Trophoblast cell (in vitro differentiated cells and primary cell): ENCODE data around the gene MEIG1.
"Not testable (repeated sequence)": the region's sequence is repeated elsewhere in the genome, so short reads cannot be mapped to it uniquely, and the experiment has no call there.

ENCODE experiments used
- DNase-seq, 2 donors: peaks; one replicate each; pipeline ENCODE4 v3.0.0-alpha.2; 2016
- H2AFZ ChIP-seq: 2 replicates; pipeline ENCODE4 v1.6.1; 2013; ENCODE audit warnings: low read length, moderate library complexity, mild to moderate bottlenecking; ENCODE audit not compliant: insufficient read depth, poor library complexity
- H2AK5ac ChIP-seq: 2 replicates; pipeline ENCODE4 v1.6.1; 2013; ENCODE audit warnings: mild to moderate bottlenecking, low read length
- H2BK120ac ChIP-seq: 2 replicates; pipeline ENCODE4 v1.6.1; 2013; ENCODE audit warnings: low read length, mild to moderate bottlenecking, moderate library complexity; ENCODE audit not compliant: insufficient read depth, poor library complexity
- H2BK12ac ChIP-seq: 2 replicates; pipeline ENCODE4 v1.6.1; 2013; ENCODE audit warnings: mild to moderate bottlenecking, low read length, moderate library complexity
- H2BK5ac ChIP-seq: 2 replicates; pipeline ENCODE4 v1.6.1; 2013; ENCODE audit warnings: low read length, low read depth, moderate library complexity, mild to moderate bottlenecking; ENCODE audit not compliant: poor library complexity
- H3K14ac ChIP-seq: 2 replicates; pipeline ENCODE4 v1.6.1; 2013; ENCODE audit warnings: mild to moderate bottlenecking, low read length
- H3K18ac ChIP-seq: 2 replicates; pipeline ENCODE4 v1.6.1; 2013; ENCODE audit warnings: mild to moderate bottlenecking, low read length
- H3K23ac ChIP-seq: 2 replicates; pipeline ENCODE4 v1.6.1; 2013; ENCODE audit warnings: low read length
- H3K27ac ChIP-seq: 2 replicates; pipeline ENCODE4 v1.5.1; 2013; ENCODE audit warnings: low read depth, mild to moderate bottlenecking, inconsistent platforms, low read length, moderate library complexity
- H3K27me3 ChIP-seq: 2 replicates; pipeline ENCODE4 v1.6.1; 2013; ENCODE audit warnings: inconsistent platforms, mild to moderate bottlenecking, low read length, moderate library complexity; ENCODE audit not compliant: insufficient read depth
- H3K36me3 ChIP-seq, 2 experiments: 1 replicate in 1 of 2; 2 replicates in 1 of 2; pipeline ENCODE4 v1.6.1; 2013; ENCODE audit warnings: low read length in 2 of 2, mild to moderate bottlenecking in 2 of 2, moderate library complexity in 1 of 2; ENCODE audit not compliant: insufficient read depth in 2 of 2, control insufficient read depth in 1 of 2
- H3K4ac ChIP-seq: 2 replicates; pipeline ENCODE4 v1.6.1; 2013; ENCODE audit warnings: low read depth, mild to moderate bottlenecking, low read length, moderate library complexity
- H3K4me1 ChIP-seq, 2 experiments: 1 replicate in 1 of 2; 2 replicates in 1 of 2; pipeline ENCODE4 v1.6.1; 2013; ENCODE audit warnings: low read length in 2 of 2, mild to moderate bottlenecking in 2 of 2, moderate library complexity in 1 of 2; ENCODE audit not compliant: insufficient read depth in 2 of 2, control insufficient read depth in 1 of 2
- H3K4me2 ChIP-seq: 2 replicates; pipeline ENCODE4 v1.6.1; 2013; ENCODE audit warnings: inconsistent platforms, mild to moderate bottlenecking, low read length, moderate library complexity
- H3K4me3 ChIP-seq: 2 replicates; pipeline ENCODE4 v1.5.1; 2013; ENCODE audit warnings: mild to moderate bottlenecking, low read depth, low read length, inconsistent platforms
- H3K79me1 ChIP-seq: one replicate; pipeline ENCODE4 v1.6.1; 2013; ENCODE audit warnings: low read length
- H3K79me2 ChIP-seq: 2 replicates; pipeline ENCODE4 v1.6.1; 2013; ENCODE audit warnings: low read length, mild to moderate bottlenecking; ENCODE audit not compliant: control insufficient read depth, insufficient read depth, poor library complexity
- H3K9ac ChIP-seq: 2 replicates; pipeline ENCODE4 v1.6.1; 2013; ENCODE audit warnings: mild to moderate bottlenecking, low read length
- H3K9me3 ChIP-seq: 2 replicates; pipeline ENCODE4 v1.6.1; 2013; ENCODE audit warnings: low read depth, mild to moderate bottlenecking, control low read depth, inconsistent platforms, low read length; ENCODE audit not compliant: insufficient read depth
- H4K12ac ChIP-seq: 2 replicates; pipeline ENCODE4 v1.6.1; 2013; ENCODE audit warnings: low read depth, mild to moderate bottlenecking, low read length, moderate library complexity
- H4K8ac ChIP-seq: 2 replicates; pipeline ENCODE4 v1.6.1; 2013; ENCODE audit warnings: low read depth, mild to moderate bottlenecking, low read length, moderate library complexity
- H4K91ac ChIP-seq: one replicate; pipeline ENCODE4 v1.6.1; 2013; ENCODE audit warnings: low read depth, mild to moderate bottlenecking, low read length, moderate library complexity
- WGBS: extraction: QIAGEN DNeasy Blood & Tissue Kit; methylation state at CpG from one replicate; pipeline ENCODE4 v1.1.7; 2013; ENCODE audit warnings: missing lambda C conversion rate; ENCODE audit not compliant: insufficient read length, insufficient coverage; ENCODE audit errors: extremely low coverage; 5-methylcytosine and 5-hydroxymethylcytosine counted together

Gene MEIG1

DNA sequence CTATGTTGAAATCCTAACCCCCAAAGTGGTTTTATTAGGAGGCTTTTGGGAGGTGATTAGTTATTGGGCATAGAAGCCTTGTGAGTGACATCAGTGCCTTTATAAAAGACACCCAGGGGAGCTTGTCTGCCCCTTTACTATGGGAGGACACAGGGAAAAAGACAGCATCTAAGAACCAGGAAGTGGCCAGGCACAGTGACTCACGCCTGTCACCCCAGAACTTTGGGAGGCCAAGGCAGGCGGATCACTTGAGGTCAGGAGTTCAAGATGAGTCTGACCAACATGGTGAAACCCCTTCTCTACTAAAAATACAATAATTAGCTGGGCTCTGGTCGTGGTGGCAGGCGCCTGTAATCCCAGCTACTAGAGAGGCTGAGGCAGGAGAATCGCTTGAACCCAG, 20.2 kb upstream of the MEIG1 start:
- H2BK5ac ChIP-seq, H3K27ac ChIP-seq, H2AFZ ChIP-seq, H3K9ac ChIP-seq, H3K79me1 ChIP-seq, H3K27me3 ChIP-seq, H3K4me2 ChIP-seq, H3K4me1 ChIP-seq, H4K8ac ChIP-seq, H2AK5ac ChIP-seq, DNase-seq, H4K12ac ChIP-seq, H3K4ac ChIP-seq, H2BK120ac ChIP-seq, H4K91ac ChIP-seq, H3K18ac ChIP-seq, H3K14ac ChIP-seq, H2BK12ac ChIP-seq, H3K23ac ChIP-seq, H3K79me2 ChIP-seq, H3K9me3 ChIP-seq, H3K4me3 ChIP-seq: not testable (repeated sequence)
- H3K36me3 ChIP-seq = peaks cover 22 to 26% of the 10 kb centered on the region in 2 experiments
- WGBS = no CpG with 5 or more reads among the region's 5 CpGs

DNA sequence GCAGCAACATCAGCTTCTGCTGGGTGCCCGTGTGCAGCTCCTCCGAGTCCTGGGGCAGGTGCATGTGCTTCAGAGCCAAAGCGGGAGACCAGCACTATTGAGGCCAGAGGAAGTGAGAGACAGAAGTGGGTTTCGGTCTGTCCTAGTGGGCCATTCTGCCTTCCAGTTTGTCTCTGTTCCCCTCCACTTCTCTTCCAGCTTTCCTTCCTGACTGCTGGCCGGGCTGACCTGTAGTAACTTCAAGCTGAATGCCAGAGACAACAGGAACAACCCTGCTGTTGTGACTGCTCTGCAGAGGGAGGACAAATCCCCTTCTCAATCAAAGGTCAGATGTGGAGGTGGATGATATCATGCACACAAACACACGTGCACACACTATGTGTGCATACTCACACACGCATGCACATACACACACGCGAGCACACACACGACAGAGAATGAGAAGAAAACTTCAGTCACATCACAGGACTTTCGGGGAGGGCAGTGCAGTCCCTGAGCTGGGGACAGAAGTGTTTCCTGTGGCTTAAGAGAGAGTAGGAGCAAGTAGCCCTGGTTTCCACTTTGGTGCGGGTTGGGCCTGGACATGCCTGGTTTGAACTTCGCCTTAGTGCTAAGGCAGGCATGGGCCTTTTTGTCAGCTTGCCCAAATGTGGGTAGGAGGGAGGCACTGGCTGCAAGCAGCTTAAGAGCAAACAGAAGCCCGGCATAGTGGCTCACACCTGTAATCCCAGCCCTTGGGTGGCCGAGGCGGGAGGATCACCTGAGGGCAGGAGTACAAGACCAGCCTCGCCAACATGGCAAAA, 16.8 kb upstream of the MEIG1 start:
- H2BK120ac ChIP-seq, H3K27me3 ChIP-seq, H2AFZ ChIP-seq, H3K27ac ChIP-seq, H2AK5ac ChIP-seq, H4K91ac ChIP-seq, H3K4me2 ChIP-seq, H3K79me1 ChIP-seq, H2BK12ac ChIP-seq, H3K23ac ChIP-seq, H3K14ac ChIP-seq, H3K4me1 ChIP-seq, H3K4me3 ChIP-seq, H2BK5ac ChIP-seq, H3K4ac ChIP-seq, H3K9me3 ChIP-seq, H3K18ac ChIP-seq, H4K12ac ChIP-seq, H3K9ac ChIP-seq, H3K79me2 ChIP-seq, DNase-seq, H4K8ac ChIP-seq: not testable (repeated sequence)
- H3K36me3 ChIP-seq = peaks cover 28 to 30% of the 10 kb centered on the region in 2 experiments
- no CpG with 5 or more reads among the region's 17 CpGs for WGBS

DNA sequence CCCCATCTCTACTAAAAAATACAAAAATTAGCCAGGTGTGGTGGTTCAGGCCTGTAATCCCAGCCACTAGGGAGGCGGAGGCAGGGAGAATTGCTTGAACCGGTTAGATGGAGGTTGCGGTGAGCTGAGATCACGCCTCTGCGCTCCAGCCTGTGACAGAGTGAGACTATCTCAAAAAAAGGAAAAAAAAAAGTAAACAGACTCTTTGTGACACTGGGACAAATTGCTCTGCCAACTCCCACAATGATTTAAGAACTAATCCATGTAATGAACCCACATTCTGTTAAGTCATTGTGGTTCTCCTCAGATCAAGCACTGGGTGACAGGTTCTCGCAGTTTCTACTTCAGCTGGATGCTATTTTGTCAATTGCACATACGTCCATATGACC, 16.2 kb upstream of the MEIG1 start:
- not testable (repeated sequence) for DNase-seq, H4K12ac ChIP-seq, H2AK5ac ChIP-seq, H3K79me2 ChIP-seq, H3K9ac ChIP-seq, H3K14ac ChIP-seq, H3K79me1 ChIP-seq, H2BK5ac ChIP-seq, H2BK12ac ChIP-seq, H4K8ac ChIP-seq, H2BK120ac ChIP-seq, H4K91ac ChIP-seq, H2AFZ ChIP-seq, H3K4me3 ChIP-seq, H3K18ac ChIP-seq, H3K23ac ChIP-seq, H3K4me1 ChIP-seq, H3K4me2 ChIP-seq, H3K9me3 ChIP-seq, H3K27ac ChIP-seq, H3K4ac ChIP-seq, H3K27me3 ChIP-seq
- peaks cover 29 to 31% of the 10 kb centered on the region in 2 experiments for H3K36me3 ChIP-seq
- WGBS = no CpG with 5 or more reads among the region's 7 CpGs

DNA sequence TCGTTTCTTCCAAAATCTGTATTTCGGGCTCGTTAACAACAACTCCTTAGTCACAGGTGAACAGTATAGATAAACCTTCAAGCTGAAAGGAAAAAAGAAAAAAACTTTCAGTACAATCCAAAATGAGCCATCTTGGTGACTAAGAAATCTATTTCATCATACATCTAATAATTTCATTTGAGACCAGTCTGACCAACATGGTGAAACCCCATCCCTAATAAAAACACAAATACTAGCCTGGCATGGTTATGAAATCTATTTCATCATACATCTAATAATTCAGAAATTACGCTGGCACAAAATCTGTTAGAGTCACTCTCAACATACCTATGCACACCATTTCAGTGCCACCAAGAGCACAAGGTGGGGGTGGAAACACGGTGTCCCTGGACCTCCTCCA, 14.1 kb upstream of the MEIG1 start:
- Histone ChIP-seq H3K27me3 (no peaks in the 10 kb centered on the region), H4K91ac (no peak overlapping the region), H3K18ac (no peak overlapping the region), H3K9ac (no peak overlapping the region), H3K4me2 (no peak overlapping the region), H3K4me1 (no peaks in the 10 kb centered on the region), H4K12ac (no peak overlapping the region), H3K9me3 (no peaks in the 10 kb centered on the region), H2AFZ (no peak overlapping the region), H3K36me3 (peaks cover 28 to 29% of the 10 kb centered on the region in 2 experiments), H3K23ac (no peak overlapping the region), H2BK5ac (no peak overlapping the region), H2BK120ac (no peak overlapping the region), H3K27ac (no peak overlapping the region), H3K79me1 (no peaks in the 10 kb centered on the region), H3K14ac (no peak overlapping the region), H3K4me3 (no peak overlapping the region), H3K79me2 (no peaks in the 10 kb centered on the region), H4K8ac (no peak overlapping the region), H3K4ac (no peak overlapping the region), H2AK5ac (no peak overlapping the region), H2BK12ac (no peak overlapping the region)
- no peak for DNase-seq
- 100% methylated on average over 3 of the region's 5 CpGs for WGBS
